ENCODE data around the gene EIF3L.

GRCh38 chr22:37926358-37926757 is 77.1 kb downstream of the EIF3L start:
- no peak for TF ChIP-seq EZH2 (IDR thresholded peaks at IDR 0.05; ENCODE audit: insufficient read depth, poor library complexity, severe bottlenecking)
- no peak for TF ChIP-seq EZH2phosphoT487 (IDR thresholded peaks at IDR 0.05; ENCODE audit: insufficient read depth, low read depth)

Measured in GM23248 (cell line).